22Rv1 (cell line): Measurements from ENCODE around the gene CDC14A.

Source experiments
- CTCF ChIP-seq: fragments of 450-650 bp; IDR thresholded peaks from 2 replicates; pipeline ENCODE4 v1.5.1; 2017; ENCODE audit warnings: mild to moderate bottlenecking
- ZFX ChIP-seq: fragments of 450-650 bp; IDR thresholded peaks from 2 replicates; pipeline ENCODE4 v1.6.1; 2017; ENCODE audit warnings: antibody characterized with exemption, borderline replicate concordance

- no peak for TF ChIP-seq CTCF
- no peak for TF ChIP-seq ZFX
These were observed 129.9 kb downstream of the CDC14A start for GRCh38 chr1:100482167-100482566.
